B cell (primary cell): ENCODE results near the gene ISL2. TPM values are rescaled to one million over a fixed set of nuclear protein-coding genes. Genes with fewer than 3 reads are reported as not detected.

Source experiments
- ATAC-seq: fragments of 200-7000 bp; cut with Tn5 transposase; one replicate; pipeline ENCODE4 v1.10.0; 2021; ENCODE audit warnings: low read depth, mild to moderate bottlenecking, moderate number of reproducible peaks, moderate library complexity
- CTCF ChIA-PET: fragments of 350-600 bp; sonication (Branson Sonifier 250); formaldehyde crosslinking; loops from one replicate; lab custom pipeline; 2021; ENCODE audit warnings: antibody characterized with exemption, inconsistent platforms; lab: Charles Lee
- POLR2A ChIA-PET: fragments of 350-600 bp; sonication (Branson Sonifier 250); formaldehyde crosslinking; loops from one replicate; lab custom pipeline; 2021; ENCODE audit warnings: antibody characterized with exemption; lab: Charles Lee
- DNase-seq: peaks from one replicate; pipeline ENCODE4 v3.0.0; 2013
- H2AFZ ChIP-seq: 2 replicates; pipeline ENCODE4 v1.6.1; 2012; ENCODE audit warnings: mild to moderate bottlenecking, low read depth, low read length; ENCODE audit not compliant: insufficient read depth, poor library complexity, severe bottlenecking
- H3K27ac ChIP-seq, 2 donors: 1 replicate in 1 of 2; 2 replicates in 1 of 2; pipeline ENCODE4 v1.5.1; 2012 to 2013; ENCODE audit warnings: low read length in 2 of 2, mild to moderate bottlenecking in 2 of 2, moderate library complexity in 1 of 2
- H3K27me3 ChIP-seq, 4 experiments: fragments of 200-600 bp in 1 of 4; sonication (generic) in 1 of 4; replicated peaks in 1 of 4; 1 replicate in 2 of 4; 2 replicates in 2 of 4; pipeline versions ENCODE4 v1.6.1 to v1.7.0; 2013 to 2016; ENCODE audit warnings: low read length in 3 of 4, mild to moderate bottlenecking in 2 of 4, mixed read lengths in 1 of 4, moderate library complexity in 1 of 4; ENCODE audit not compliant: insufficient read depth in 4 of 4, control insufficient read depth in 3 of 4; ENCODE audit errors: control extremely low read depth in 1 of 4
- H3K36me3 ChIP-seq, 2 experiments: replicated peaks in 1 of 2; 1 replicate in 1 of 2; 2 replicates in 1 of 2; pipeline versions ENCODE4 v1.6.1 to v1.7.1; 2013; ENCODE audit warnings: low read length in 1 of 2; ENCODE audit not compliant: insufficient read depth in 2 of 2, control insufficient read depth in 1 of 2; ENCODE audit errors: control extremely low read depth in 1 of 2, extremely low read depth in 1 of 2
- H3K4me1 ChIP-seq, 2 donors: fragments of 200-600 bp in 1 of 2; sonication (generic) in 1 of 2; 1 replicate in 1 of 2; 2 replicates in 1 of 2; pipeline versions ENCODE4 v1.5.1 to v1.6.1; 2013 to 2017; ENCODE audit warnings: low read length in 2 of 2; ENCODE audit not compliant: control insufficient read depth in 2 of 2, insufficient read depth in 2 of 2
- H3K4me2 ChIP-seq: replicated peaks from 2 replicates; pipeline ENCODE3; 2012; ENCODE audit warnings: mild to moderate bottlenecking, low read depth, low read length; ENCODE audit not compliant: poor library complexity, severe bottlenecking
- H3K4me3 ChIP-seq, 5 experiments: fragments of 200-600 bp in 1 of 5; sonication (generic) in 1 of 5; 1 replicate in 3 of 5; 2 replicates in 2 of 5; pipeline versions ENCODE4 v1.5.1 to v1.7.0; 2011 to 2016; ENCODE audit warnings: low read length in 4 of 5, mild to moderate bottlenecking in 4 of 5, low read depth in 2 of 5, control low read depth in 1 of 5, moderate library complexity in 1 of 5; ENCODE audit not compliant: insufficient read depth in 1 of 5; ENCODE audit errors: control extremely low read depth in 1 of 5, extremely low read depth in 1 of 5
- H3K79me2 ChIP-seq: fragments of 200-600 bp; sonication (generic); one replicate; pipeline ENCODE4 v1.6.0; 2016; ENCODE audit warnings: low read length; ENCODE audit not compliant: control insufficient read depth, insufficient read depth
- H3K9ac ChIP-seq: fragments of 200-600 bp; sonication (generic); 2 replicates; pipeline ENCODE4 v1.6.1; 2017; ENCODE audit warnings: mild to moderate bottlenecking, low read length, moderate library complexity
- H3K9me3 ChIP-seq, 3 donors: one replicate each; pipeline versions ENCODE4 v1.6.1 to v1.7.1; 2013; ENCODE audit warnings: low read length in 2 of 3; ENCODE audit not compliant: control insufficient read depth in 2 of 3, insufficient read depth in 1 of 3; ENCODE audit errors: control extremely low read depth in 1 of 3
- H4K20me1 ChIP-seq: 2 replicates; pipeline ENCODE4 v1.6.0; 2012; ENCODE audit warnings: mild to moderate bottlenecking, low read length; ENCODE audit not compliant: insufficient read depth, control insufficient read depth, poor library complexity, severe bottlenecking
- H3K27ac Mint-ChIP-seq: one replicate; pipeline ENCODE4 v1.8.0; 2021; ENCODE audit warnings: mixed read lengths
- H3K27me3 Mint-ChIP-seq: one replicate; pipeline ENCODE4 v1.8.0; 2021; ENCODE audit warnings: mixed read lengths
- H3K4me1 Mint-ChIP-seq: one replicate; pipeline ENCODE4 v1.8.0; 2021; ENCODE audit warnings: mixed read lengths
- H3K4me3 Mint-ChIP-seq: one replicate; pipeline ENCODE4 v1.8.0; 2021; ENCODE audit warnings: mixed read lengths
- H3K9me3 Mint-ChIP-seq: one replicate; pipeline ENCODE4 v1.8.0; 2022; ENCODE audit warnings: mixed read lengths; ENCODE audit not compliant: insufficient read depth
- CTCF ChIP-seq: fragments of 200-600 bp; IDR thresholded peaks from one replicate; pipeline ENCODE4 v1.8.0; 2022; ENCODE audit warnings: antibody characterized with exemption, mild to moderate bottlenecking
- EZH2 ChIP-seq: IDR thresholded peaks from 2 replicates; pipeline ENCODE4 v1.6.1; 2012; ENCODE audit warnings: borderline replicate concordance, low read depth, mild to moderate bottlenecking, moderate library complexity, low read length; ENCODE audit not compliant: insufficient read depth, poor library complexity, severe bottlenecking
- WGBS: methylation state at CpG from one replicate; pipeline ENCODE4 v1.1.5; 2013; ENCODE audit warnings: missing lambda C conversion rate; ENCODE audit not compliant: insufficient coverage; 5-methylcytosine and 5-hydroxymethylcytosine counted together
- intact Hi-C: fragments of 100-400 bp; cut with micrococcal nuclease; formaldehyde crosslinking; loops from one replicate; pipeline ENCODE4 v1.10.0; 2022
- polyA plus RNA-seq: library from polyadenylated mRNA; depleted of rRNA; stranded (reverse); fragments of >200 nt; gene quantifications from 2 replicates; pipeline ENCODE4 v1.2.3, GENCODE V29; 2012
- total RNA-seq, 2 donors: library from RNA; stranded (reverse); fragments of 120-200 nt in 1 of 2; gene quantifications; 1 replicate in 1 of 2; 2 replicates in 1 of 2; pipeline versions ENCODE4 v1.2.3 to v1.2.4, GENCODE V29; 2013 to 2022

Gene ISL2
- total and polyA plus RNA-seq, 2 donors (not counting 1 experiment from before 2014, with no cell fraction given), result 0.59 to 1.8 TPM

GRCh38 chr15:76298986-76299385, 37.6 kb upstream of the ISL2 start:
- TF ChIP-seq EZH2 (no peak), CTCF (no peak)

GRCh38 chr15:76299786-76300185, 36.8 kb upstream of the ISL2 start:
- no peaks in the 10 kb centered on the region for H3K27me3 Mint-ChIP-seq
- no peak overlapping the region for H3K4me3 ChIP-seq
- intact Hi-C loops, result no loop called here
- H3K9ac ChIP-seq, result no peak overlapping the region
- H3K9me3 Mint-ChIP-seq, result no peaks in the 10 kb centered on the region
- H3K79me2 ChIP-seq, result peaks cover 84% of the 10 kb centered on the region
- ChIA-PET POLR2A (no interaction called here), CTCF (no interaction called here)
- no peak overlapping the region for H3K4me2 ChIP-seq
- WGBS, result 80% methylated on average over 1 of the region's 1 CpG
- no peaks in the 10 kb centered on the region for H3K27me3 ChIP-seq
- H3K27ac Mint-ChIP-seq, result no peak overlapping the region
- H3K4me3 Mint-ChIP-seq, result no peak overlapping the region
- H3K9me3 ChIP-seq, result no peaks in the 10 kb centered on the region
- ATAC-seq, result no peak
- peaks cover 69% of the 10 kb centered on the region for H4K20me1 ChIP-seq
- no peak for DNase-seq
- H3K36me3 ChIP-seq, result peaks cover 2% of the 10 kb centered on the region in 2 experiments
- no peak overlapping the region for H3K27ac ChIP-seq
- no peaks in the 10 kb centered on the region for H3K4me1 ChIP-seq
- H3K4me1 Mint-ChIP-seq, result peaks cover 27% of the 10 kb centered on the region
- TF ChIP-seq EZH2, result no peak
- no peak for TF ChIP-seq CTCF
- no peak overlapping the region for H2AFZ ChIP-seq

More at GRCh38 chr15:76298986-76299385, 37.6 kb upstream of the ISL2 start:
- intact Hi-C loops, result no loop called here
- Mint-ChIP-seq H3K9me3 (no peaks in the 10 kb centered on the region), H3K4me3 (no peak overlapping the region), H3K4me1 (peaks cover 28% of the 10 kb centered on the region), H3K27ac (no peak overlapping the region), H3K27me3 (no peaks in the 10 kb centered on the region)
- H3K9ac ChIP-seq, result no peak overlapping the region
- peaks cover 2% of the 10 kb centered on the region in 2 experiments for H3K36me3 ChIP-seq
- H3K79me2 ChIP-seq, result peaks cover 80% of the 10 kb centered on the region
- H3K4me3 ChIP-seq, result no peak overlapping the region
- H3K27ac ChIP-seq, result no peak overlapping the region
- ATAC-seq, result no peak
- H3K4me1 ChIP-seq, result no peaks in the 10 kb centered on the region
- H3K27me3 ChIP-seq, result no peaks in the 10 kb centered on the region
- H3K4me2 ChIP-seq, result no peak overlapping the region
- 95% methylated on average over 2 of the region's 3 CpGs for WGBS
- no peaks in the 10 kb centered on the region for H3K9me3 ChIP-seq
- H2AFZ ChIP-seq, result no peak overlapping the region
- H4K20me1 ChIP-seq, result peaks cover 63% of the 10 kb centered on the region
- no peak for DNase-seq
- ChIA-PET CTCF (no interaction called here), POLR2A (no interaction called here)
